Activated T-helper 1 cell treated with anti-CD3 and anti-CD28 coated beads, Interleukin-2, amount 50 U/mL, for 16 hours (primary cell): ENCODE measurements around the gene CCDC88B.
"Not testable (repeated sequence)": the region's sequence is repeated elsewhere in the genome, so short reads cannot be mapped to it uniquely, and the experiment has no call there.

ENCODE experiments used
- DNase-seq, 2 donors: peaks; one replicate each; pipeline ENCODE4 v3.0.0-alpha.2; 2020; ENCODE audit warnings: low read depth in 1 of 2, low spot score in 1 of 2

CCDC88B gene

DNA sequence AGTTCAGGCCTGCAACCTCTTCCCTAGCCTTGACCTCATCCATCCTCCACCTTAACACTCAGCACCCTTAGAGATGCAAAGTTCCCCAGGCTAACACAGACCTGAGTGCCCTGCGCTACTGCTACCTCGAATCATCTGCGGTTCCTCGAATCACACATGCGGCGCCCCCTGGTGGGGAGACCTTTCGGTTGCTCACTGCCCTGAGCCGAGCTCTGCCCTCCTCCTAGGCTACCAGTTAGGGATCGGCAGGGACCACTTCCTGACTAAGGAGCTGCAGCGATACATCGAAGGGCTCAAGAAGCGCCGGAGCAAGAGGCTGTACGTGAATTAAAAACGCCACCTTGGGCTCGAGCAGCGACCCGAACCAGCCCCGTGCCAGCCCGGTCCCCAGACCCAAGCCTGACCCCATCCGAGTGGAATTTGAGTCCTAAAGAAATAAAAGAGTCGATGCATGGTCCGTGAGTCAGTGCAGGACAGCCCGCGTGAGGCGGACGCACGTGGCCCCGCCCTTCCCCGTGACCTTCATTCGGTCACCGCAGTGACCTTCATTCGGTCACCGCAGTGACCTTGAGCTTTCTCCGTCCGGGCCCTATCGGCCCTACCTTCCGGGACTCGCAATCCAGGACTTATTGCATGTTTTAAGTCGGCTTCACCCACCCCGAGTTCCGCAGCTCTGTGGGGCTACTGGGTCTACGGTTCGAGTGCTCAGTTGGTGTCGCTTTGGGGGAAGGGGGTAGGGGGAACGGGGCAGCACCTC is 35.5 kb upstream of the CCDC88B start:
- DNase-seq, result peak; percentile 86 to 96

DNA sequence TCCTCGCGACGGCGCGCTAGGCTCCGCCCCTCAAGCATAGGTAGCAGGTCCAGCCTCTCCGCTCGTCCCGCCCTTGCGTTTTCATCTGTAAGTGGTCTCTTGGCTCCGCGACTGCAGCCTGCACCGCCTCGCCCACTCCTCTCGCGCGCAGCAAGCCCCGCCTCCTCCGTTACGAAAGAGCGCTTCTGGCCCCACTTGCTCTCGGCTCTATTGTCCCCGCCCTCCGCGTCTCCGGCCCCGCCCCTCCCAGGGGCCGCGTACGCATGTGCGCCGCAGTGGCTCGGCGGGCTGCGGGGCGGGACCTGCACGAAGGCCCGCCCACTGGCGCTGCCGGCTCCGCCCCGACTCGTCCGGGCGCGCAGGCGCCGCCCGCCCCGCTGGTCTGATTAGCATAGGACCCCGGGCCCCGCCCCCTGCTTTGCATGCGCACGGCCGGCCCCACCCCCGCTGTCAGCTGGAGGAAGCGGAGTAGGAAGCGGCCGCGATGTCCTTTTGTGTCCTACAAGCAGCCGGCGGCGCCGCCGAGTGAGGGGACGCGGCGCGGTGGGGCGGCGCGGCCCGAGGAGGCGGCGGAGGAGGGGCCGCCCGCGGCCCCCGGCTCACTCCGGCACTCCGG is 34.8 kb upstream of the CCDC88B start, which contains the start of gene ESRRA:
Gene ESRRA, plus strand, starts transcription at position 450 of the 616 bp plus-strand sequence. CDS start 1,656 bp downstream, outside the sequence.
- peak; percentile 99 to 100 for DNase-seq

DNA sequence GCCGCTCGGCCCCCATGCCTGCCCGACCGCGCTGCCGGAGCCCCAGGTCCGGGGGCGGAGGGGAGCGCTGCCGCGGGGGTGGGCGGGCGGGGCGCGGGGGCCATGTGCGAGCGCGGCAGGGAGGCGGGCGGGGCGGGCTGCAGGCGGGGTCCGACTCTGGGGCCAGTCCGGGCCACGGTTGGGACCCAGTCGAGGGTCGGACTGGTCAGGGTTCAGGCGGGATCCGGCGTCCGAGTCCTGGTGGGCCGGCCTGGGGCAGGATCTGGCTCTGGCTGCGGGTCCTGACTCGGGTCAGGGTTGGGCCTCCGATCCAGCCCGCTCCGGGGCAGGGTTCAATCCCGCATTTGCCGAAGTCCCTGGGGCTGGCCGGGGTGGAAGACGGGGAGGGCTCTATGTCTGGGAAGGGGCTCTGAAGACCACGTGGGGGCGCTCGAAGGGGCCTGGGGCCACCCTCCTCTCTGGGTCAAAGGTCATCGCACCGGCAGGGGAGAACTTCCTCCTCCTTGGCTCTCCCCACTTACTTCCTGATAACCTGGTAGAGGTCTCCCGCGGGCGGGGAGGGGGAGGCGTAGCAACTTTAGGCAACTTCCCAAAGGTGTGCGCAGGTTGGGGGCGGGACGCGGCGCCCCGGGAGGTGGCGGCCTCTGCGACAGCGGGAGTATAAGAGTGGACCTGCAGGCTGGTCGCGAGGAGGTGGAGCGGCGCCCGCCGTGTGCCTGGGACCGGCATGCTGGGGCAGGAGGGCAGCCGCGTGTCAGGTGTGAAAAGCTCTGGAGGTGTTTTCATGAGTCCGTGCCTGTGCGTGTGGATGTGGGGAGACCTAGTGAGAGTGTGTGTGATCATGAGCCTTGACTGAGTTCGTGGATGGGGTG is 34.1 kb upstream of the CCDC88B start:
- DNase-seq, result peak; percentile 37 to 55

DNA sequence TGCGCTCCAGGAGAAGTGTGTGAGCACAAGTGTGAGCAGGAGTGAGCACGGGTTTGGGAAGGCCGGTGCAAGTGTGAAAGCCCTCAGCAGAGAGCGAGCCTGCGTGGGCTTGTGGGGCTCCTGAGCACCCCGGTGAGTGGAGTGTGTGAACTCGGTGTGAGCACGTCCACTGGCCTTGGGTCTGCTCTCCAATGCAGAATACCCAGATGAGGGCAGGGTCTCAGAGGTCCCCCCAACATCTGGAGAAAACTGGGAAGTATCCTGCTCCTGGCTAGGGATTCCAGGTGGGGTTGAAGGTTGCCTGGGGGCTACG is 33.5 kb upstream of the CCDC88B start:
- DNase-seq, result no peak

DNA sequence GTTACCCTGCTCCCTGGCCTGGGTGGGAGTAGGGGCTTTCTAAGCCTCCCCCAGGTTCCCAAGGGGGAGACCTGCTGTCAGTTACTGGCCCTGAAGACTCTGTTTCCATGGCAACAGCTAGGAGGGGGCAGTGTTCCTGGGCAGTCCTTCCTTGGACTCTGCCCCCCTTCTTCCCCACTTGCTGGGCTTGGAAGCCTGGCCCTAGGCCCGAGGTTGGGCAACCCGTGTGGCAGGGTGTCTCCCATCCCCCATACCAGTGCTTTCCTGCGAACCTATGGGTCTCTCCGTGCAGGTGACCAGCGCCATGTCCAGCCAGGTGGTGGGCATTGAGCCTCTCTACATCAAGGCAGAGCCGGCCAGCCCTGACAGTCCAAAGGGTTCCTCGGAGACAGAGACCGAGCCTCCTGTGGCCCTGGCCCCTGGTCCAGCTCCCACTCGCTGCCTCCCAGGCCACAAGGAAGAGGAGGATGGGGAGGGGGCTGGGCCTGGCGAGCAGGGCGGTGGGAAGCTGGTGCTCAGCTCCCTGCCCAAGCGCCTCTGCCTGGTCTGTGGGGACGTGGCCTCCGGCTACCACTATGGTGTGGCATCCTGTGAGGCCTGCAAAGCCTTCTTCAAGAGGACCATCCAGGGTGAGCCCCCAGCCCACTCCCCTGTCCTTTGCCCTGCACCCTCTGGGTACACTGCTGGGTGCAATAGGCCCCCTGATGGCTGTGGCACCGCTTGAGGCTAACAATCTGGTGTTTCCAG is 33.0 kb upstream of the CCDC88B start:
- DNase-seq, result no peak

DNA sequence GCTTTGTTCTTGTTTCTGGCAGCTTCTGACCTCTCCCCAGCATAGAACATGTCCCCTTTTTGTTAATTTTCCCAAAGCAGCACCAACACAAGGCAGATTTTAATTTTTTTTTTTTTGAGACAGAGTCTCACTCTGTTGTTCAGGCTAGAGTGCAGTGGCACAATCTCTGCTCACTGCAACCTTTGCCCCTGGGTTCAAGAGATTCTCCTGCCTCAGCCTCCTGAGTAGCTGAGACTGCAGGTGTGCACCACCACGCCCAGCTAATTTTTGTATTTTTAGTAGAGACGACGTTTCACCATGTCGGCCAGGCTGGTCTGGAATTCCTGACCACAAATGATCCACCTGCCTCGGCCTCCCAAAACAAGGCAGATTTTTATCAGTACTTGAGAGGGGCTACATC is 32.2 kb upstream of the CCDC88B start:
- not testable (repeated sequence) for DNase-seq

DNA sequence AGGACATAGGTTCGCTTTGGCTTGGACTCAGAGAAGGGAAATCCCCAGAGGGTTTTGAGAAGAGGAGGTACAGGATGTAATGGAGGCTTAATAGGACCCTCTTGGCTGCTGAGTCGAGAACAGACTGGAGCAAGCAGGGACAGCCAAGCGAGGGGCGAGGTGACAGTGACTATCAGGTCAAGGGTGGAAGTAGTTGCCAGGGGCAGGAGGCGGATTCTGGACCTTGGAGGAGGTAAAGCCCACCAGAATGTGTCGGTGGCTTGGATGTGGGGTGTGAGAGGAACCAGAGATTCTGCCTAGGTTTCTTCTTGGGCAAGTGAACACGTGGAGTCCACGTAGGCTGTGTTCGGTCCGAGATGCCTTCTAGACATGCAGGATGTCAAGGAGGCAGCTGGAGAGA is 27.1 kb upstream of the CCDC88B start:
- no peak for DNase-seq

DNA sequence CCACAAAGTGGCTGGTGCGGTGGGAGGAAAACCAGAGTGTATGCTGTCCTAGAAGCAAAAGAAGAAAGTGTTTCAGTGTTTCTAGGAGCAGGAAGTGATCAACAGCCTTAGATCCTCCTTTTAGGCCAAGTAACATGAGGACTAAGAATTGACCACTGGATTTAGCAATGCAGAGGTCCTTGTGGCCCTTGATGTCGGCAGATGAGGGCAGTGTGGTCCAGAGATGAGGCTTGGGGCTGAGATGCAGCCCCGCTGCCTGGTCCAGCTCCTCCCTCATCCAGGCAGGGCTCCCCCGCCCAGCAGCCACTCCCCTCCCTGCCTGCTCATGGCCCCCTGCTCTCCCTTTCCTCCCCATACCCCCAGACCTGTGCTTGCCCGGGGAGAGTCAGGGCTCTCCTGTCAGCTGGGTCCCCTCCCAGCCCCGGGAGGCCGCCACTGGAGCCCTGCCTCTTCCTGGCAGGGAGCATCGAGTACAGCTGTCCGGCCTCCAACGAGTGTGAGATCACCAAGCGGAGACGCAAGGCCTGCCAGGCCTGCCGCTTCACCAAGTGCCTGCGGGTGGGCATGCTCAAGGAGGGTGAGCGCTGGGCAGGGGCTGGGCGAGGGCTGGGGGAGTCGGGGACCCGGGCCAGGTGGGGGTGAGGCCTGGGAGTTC is 26.4 kb upstream of the CCDC88B start:
- DNase-seq, result no peak

DNA sequence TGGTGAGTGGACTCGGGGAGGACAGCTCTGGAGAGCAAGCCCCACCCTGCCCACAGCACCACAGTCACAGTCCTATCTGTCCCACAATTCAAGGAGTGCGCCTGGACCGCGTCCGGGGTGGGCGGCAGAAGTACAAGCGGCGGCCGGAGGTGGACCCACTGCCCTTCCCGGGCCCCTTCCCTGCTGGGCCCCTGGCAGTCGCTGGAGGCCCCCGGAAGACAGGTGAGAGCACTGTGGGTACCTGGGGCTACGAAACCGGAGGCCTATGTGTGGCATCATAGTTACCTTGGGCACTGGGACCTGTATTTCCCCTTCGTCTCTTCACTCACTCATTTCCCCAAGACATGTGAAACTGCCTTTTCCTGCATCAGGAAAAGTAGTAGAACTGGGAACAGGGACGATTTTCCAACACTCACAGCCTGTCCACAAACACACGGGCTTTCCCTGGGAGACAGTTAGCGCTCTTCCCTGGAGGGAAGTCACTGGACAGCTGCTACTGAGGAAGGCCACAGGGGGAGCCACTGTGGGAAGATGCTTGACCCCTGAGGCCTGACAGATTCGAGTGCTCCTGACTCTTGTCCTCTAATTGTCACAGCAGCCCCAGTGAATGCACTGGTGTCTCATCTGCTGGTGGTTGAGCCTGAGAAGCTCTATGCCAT is 25.7 kb upstream of the CCDC88B start:
- no peak for DNase-seq

DNA sequence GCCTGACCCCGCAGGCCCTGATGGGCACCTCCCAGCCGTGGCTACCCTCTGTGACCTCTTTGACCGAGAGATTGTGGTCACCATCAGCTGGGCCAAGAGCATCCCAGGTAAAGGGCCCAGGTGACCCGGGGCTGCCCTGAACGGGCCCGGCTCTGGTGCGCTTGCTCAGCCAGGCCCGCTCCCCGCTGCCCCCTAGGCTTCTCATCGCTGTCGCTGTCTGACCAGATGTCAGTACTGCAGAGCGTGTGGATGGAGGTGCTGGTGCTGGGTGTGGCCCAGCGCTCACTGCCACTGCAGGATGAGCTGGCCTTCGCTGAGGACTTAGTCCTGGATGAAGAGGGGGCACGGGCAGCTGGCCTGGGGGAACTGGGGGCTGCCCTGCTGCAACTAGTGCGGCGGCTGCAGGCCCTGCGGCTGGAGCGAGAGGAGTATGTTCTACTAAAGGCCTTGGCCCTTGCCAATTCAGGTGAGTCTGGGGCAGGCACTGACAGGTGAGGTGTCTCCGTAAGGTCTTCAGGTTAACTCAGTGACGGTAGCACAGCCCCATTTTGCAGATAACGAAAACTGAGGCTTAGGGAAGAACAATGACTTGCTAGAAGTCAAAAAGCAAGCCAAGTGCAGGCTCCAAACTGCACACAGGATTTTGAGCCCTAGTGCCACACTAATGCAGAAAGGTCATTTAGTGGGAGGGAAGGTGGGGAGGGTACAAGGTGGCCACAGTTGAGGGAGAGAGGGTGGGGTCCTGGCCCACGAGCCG is 25.0 kb upstream of the CCDC88B start:
- no peak for DNase-seq

DNA sequence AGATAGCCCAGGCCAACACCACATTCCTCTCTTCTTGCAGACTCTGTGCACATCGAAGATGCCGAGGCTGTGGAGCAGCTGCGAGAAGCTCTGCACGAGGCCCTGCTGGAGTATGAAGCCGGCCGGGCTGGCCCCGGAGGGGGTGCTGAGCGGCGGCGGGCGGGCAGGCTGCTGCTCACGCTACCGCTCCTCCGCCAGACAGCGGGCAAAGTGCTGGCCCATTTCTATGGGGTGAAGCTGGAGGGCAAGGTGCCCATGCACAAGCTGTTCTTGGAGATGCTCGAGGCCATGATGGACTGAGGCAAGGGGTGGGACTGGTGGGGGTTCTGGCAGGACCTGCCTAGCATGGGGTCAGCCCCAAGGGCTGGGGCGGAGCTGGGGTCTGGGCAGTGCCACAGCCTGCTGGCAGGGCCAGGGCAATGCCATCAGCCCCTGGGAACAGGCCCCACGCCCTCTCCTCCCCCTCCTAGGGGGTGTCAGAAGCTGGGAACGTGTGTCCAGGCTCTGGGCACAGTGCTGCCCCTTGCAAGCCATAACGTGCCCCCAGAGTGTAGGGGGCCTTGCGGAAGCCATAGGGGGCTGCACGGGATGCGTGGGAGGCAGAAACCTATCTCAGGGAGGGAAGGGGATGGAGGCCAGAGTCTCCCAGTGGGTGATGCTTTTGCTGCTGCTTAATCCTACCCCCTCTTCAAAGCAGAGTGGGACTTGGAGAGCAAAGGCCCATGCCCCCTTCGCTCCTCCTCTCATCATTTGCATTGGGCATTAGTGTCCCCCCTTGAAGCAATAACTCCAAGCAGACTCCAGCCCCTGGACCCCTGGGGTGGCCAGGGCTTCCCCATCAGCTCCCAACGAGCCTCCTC is 24.1 kb upstream of the CCDC88B start:
- DNase-seq, result not testable (repeated sequence)

DNA sequence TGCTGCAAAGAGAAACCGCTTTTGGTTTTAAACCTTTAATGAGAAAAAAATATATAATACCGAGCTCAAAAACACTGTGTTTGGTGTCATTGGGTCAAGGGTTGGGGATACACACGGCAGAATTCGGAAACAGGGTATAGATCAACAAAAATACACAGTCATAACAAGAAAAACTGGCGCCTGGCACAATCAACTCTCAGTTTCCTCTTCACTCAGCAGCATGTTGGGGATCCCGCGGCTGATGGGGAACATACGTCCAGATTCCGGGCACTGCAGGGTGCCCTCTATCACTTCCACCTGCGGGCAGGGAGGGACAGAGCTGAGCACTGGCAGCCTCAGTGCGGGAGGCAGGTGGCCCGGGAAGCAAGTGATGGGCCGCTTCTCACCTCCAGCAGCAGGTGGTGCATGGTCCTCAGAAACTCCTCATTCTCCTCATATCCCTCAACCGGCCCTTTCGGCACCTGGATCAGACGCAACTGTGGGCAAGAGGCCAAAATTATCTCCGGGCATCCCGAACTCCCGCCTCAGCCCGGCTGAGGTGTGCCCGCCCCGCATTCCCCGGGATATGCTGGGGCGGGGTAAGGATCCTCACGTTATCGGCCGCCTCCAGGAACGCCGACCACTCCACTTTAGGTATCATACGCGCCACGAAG is 23.2 kb upstream of the CCDC88B start:
- DNase-seq, result no peak

DNA sequence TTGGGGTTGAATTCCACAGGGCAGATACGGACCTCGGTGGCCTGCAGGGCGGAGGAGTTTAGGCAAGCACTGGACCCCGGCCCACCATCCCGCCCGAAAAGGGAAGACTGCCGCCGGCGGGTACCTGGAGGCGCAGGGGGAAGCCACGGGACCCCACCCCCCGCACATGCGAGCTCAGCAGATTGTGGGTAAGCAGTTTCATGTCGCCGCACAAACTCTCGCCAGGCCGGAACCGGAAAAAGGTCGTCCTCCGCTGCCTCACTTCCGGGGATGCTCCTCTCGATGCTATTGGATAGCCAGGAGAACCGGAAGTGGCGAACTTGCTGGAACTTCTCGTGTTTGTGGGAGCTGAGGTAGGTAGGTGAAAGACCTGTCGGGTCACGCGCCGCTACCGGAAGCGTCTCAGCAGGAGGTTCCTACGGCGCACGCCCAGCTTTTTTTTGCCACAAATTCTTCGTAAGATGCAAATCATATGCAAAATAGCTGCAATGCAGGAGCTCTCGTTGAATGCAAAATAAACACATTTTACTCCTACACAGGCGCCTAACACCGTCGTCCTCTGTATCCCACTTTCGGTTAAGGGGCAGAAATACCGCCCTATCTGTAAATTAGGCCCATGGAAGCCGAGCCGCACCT is 22.6 kb upstream of the CCDC88B start, which contains the start of gene TRMT112:
Gene TRMT112, minus strand, starts transcription at position 235 of the 636 bp plus-strand sequence. Its CDS starts 33 bp downstream, at position 202.
- peak; percentile 92 to 93 for DNase-seq

DNA sequence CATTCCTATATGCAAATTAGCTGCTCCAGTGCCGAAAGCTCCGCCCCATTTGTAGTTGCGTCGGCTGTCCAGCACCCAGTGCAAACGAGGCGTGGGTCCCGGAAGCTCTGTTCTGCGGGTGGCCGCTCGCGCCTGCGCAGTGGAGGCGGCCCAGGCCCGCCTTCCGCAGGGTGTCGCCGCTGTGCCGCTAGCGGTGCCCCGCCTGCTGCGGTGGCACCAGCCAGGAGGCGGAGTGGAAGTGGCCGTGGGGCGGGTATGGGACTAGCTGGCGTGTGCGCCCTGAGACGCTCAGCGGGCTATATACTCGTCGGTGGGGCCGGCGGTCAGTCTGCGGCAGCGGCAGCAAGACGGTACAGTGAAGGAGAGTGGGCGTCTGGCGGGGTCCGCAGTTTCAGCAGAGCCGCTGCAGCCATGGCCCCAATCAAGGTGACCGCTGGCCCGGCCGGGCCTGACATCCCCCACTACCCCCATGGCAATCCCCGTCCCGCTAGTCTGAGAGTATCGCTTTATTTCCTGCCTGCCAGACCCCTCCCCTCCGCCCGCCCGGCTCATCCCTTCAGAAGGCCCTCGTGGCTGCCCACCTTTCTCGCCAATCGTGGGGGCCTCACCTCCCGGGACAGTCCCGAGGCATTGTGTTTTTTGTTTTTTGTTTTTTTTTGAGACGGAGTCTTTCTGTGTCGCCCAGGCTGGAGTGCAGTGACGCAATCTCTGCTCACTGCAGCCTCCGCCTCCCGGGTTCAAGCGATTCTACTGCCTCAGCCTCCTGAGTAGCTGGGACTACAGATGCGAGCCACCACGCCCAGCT is 21.8 kb upstream of the CCDC88B start, which contains the start of gene PRDX5:
Gene PRDX5, plus strand, starts transcription at position 161 of the 805 bp plus-strand sequence. Its CDS starts 95 bp downstream, at position 256.
- DNase-seq, result peak; percentile 88 to 91

DNA sequence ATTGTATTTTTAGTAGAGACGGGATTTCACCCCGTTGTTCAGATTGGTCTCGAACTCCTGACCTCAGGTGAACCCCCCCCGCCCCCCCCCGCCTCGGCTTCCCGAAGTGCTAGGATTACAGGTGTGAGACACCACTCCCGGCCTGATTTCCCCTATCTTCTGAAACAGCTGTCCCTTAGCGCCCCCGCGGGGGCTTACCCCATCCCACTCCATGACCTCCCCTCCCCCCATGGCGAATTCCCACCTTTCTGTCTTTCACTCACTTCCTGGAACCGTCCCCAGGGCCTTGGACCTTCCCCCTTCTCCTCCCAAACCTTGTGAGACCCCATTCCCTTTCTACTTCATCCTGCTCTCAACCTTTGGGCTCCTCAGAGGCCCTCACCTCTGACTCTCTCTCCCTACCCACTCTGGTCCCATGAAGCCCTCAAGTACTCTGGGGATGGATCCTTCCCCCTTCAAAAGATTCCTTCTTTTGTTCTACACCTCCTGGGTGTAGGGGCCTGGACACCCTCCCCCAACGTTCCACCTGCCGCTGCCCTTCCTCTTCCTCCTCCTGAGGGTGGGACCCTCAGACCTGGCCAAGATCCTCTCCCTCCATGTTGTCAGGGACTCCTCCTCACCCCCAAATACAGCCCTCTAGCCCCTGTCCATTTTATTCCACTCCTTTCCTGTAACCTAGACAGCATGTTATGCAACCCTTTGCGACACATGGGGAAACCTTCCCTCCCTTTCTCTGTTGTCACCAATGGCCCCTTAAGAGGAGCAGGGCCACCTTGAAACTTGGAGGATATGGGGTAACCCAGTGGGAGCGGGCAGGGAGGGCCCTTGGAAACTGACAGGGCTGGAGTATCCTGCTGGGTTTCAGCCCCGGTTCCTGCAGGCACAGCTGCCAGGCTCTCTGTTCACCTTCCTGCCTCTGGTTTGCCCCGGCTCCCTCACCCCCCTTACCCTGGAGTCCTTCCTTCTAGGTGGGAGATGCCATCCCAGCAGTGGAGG is 20.9 kb upstream of the CCDC88B start:
- no peak for DNase-seq
